Activated T-helper 1 cell treated with Interleukin-2 at 50 U/mL for 16 hours (primary cell): ENCODE results near the gene POU2F2.

Experiments
- DNase-seq: peaks from one replicate; pipeline ENCODE4 v3.0.0-alpha.2; 2020; ENCODE audit warnings: low read depth

Gene POU2F2

GRCh38 chr19:42125536-42125935, 6.7 kb downstream of the POU2F2 start:
- DNase-seq, result no peak

DNA sequence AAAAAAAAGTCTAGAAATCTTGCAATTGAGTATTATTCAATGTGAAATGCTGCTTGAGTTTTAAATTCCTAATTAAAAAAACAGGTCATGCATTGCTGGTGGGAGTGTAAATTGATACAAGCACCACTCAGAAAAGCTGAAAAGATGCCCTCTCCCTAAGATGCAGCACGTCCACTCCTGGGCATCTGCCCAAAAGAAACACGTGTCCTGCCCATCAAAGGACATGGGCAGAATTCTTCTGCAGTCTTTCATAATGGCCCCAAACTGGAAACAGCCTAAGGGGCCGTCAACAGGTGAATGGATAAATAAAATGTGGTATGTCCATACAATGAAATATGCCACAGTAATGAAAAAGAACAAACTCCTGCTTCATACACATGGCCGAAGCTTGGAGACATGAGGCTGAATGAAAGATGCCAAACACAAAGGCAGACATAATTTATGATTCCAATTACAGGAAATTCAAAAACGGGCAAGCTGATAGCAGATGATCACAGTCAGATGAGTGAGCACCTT, 7.8 kb downstream of the POU2F2 start:
- no peak for DNase-seq

GRCh38 chr19:42123765-42124164, 8.5 kb downstream of the POU2F2 start:
- DNase-seq, result no peak

GRCh38 chr19:42122691-42123607, 9.3 kb downstream of the POU2F2 start:
- DNase-seq, result no peak

GRCh38 chr19:42121656-42122069, 10.6 kb downstream of the POU2F2 start:
- DNase-seq, result peak; percentile 71

DNA sequence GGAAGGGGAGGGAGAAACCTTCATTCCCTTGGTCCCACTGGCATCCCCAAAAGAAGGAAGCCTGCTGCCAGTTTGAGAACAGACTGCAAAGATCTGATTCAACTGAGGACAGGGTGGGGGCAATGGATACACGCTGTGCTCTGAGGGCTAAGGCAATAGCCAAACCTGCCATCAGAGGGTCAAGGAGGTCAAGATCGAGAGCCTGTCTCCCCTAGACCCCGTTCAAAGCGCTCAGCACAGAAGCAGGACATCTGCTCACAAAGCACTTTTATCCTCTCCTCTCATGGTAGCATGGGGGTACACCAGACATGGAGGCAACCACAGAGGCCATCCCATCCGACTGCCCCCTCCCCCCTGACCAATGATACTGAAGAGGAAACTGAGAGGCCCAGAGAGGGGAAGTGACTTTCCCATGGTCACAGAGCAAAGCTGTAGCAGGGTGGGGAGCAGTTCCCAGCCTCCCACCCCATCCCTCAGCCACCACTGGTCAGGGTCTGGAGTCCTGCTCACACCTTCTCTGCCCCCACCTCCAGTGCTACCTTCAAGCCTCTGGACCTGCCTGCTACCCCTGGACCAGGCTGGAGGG, 11.1 kb downstream of the POU2F2 start:
- DNase-seq, result no peak

DNA sequence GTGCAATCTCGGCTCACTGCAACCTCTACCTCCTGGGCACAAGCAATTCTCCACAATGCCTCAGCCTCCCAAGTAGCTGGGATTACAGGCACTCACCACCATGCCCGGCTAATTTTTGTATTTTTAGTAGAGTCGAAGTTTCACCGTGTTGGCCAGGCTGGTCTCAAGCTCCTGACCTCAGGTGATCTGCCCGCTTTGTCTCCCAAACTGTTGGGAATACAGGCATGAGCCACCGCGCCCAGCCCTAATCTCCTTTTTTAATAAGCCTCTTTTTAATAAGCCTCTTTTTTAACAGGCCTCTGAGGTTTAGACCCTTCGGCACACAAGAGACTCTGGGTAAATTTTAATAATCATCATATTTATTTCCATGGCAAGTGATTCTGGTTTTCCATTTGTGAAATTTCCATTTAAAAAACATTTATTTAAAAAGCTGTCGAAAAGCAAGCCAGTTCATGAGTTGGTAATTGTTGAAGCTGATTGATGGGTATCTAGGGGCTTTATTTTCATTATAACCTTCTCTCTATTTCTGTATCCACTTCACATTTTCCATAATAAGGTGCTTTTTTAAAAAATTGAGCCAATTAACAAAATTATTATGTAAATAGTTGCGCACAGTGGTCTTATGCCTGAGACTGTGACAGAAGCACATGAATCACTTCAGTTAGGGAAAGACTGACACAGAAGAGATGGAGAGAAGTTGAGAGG, 11.8 kb downstream of the POU2F2 start:
- no peak for DNase-seq

DNA sequence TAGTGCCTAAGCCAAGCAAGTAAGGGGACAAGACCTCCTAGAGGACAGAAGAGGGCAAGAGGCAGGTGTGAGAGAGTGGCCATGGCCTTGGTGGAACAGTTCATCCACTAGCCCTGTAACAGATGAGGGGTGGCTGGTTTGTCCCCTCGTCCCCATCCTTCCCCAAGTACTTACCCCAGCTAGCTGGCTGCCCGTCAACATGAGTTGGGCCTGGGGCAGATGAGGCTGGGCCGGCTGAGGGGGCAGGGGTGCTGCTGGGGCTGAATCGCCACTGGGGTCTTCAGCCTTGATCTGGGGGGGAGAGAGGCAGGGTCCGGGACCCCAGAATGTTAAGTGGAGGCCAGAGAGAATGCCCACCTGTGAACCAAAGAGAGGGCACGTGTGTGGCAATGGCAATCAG, 15.2 kb downstream of the POU2F2 start:
- DNase-seq, result no peak

- no peak for DNase-seq
These were observed 15.8 kb downstream of the POU2F2 start for GRCh38 chr19:42116308-42117075.

- no peak for DNase-seq
These were observed 16.5 kb downstream of the POU2F2 start for GRCh38 chr19:42115705-42116104.

DNA sequence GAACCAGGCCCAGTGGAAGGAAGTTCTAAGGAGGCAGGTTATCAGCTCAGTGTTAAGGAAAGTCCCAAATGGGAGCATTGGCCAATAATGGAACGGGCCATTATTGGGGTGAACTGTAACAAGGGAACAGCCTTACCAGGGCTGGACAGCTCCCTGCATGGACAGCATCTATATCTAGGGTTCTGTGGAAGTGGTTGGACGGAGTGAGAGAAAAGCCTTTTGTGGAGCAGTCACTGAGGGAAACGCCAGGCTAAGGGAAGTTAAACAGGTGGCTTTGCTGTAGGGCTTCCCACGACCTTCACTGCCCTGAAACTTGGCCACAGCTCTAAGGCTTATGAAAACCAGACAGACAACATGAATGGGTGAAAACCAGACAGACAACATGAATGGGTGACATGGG, 17.0 kb downstream of the POU2F2 start:
- DNase-seq, result no peak

DNA sequence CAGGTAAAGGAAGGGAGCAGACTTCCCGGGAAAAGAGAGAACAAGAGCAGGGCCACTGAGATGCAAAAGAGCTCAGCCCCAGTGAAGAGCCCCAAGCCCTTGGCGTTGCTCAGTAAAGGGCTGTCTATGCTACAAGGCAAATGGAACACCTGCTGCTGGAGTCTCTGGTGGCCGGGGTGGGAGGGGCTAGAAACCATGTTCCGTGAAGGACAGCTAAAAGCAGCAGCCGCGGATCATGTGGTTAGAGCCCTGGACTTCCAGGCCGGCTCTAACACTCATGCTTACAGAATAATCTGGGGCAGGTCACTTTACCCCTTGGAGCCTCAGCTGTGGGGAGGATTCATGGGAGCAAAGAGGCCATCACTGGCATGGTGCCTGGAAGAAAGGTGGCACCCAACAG, 17.8 kb downstream of the POU2F2 start:
- DNase-seq, result no peak

DNA sequence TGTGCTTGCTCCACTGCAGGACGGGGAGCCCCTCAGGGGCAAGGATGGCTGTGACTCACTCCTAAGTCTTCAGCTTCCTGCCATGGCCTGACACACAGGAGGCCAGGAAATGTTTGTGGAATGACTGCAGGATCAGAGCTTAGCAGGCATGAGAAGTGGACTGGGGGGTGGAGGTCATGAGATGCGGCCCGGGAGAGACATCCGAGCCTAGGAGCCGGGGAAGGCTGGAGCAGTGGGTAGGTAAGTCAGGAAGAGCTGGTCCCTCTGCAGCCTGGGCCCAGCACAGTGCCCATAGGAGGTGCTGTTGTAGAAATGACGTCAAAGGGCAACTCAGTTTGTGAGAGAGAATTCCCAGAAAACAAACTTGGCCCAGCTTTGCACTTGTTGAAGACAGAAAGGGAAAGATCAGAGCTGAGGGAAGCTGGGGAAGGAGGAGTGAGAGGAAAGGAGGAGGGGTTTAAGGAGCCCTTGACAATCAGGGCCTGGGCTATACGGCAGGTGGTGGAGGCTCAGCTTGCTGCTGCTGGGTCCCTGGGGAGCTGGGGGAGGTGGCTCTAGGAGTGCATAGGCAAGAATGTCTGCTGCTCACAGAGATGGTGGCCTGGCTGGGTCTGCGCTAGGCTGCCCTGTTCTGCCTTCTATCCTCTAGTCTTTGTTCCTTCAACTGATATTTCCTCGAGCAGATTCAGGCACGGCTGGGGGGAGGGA, 18.5 kb downstream of the POU2F2 start:
- DNase-seq, result no peak

- no peak for DNase-seq
These were observed 20.4 kb downstream of the POU2F2 start for GRCh38 chr19:42111811-42112210.

DNA sequence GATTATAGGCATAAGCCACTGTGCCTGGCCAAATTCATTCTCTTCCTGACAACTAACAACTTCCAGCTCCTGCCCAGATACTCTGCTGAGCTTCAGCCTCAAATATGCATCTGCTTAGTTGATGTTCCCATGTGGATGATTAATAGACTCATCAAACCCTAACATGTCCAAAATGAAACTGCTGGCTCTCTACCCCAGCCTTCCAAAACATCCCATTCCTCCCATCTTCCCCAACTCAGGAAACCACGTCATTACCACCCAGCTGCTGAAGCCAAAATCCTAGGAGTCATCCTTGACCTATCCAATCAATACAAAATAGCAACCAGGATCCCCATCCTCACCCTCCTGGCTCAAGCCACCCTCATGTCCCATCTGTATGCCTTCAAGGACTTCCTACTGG, 20.9 kb downstream of the POU2F2 start:
- no peak for DNase-seq

DNA sequence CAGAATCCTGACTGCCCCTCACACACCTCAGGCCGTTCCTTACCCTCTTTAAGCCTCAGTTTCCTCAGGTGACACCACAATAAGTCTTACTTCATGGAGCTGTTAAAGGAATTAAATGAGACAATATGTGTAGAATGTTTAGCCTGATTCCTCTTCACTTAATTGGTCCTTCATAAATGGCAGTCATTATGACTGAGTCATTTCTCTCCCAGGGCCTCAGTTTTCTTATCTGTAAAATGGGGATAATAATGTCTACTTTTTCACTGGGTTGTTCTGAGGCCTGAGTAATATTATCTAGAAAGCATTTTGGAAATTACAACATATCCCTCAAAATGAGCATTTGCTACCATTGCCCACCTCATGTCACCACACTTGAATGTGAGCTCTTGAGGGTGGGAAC, 21.6 kb downstream of the POU2F2 start:
- DNase-seq, result no peak

DNA sequence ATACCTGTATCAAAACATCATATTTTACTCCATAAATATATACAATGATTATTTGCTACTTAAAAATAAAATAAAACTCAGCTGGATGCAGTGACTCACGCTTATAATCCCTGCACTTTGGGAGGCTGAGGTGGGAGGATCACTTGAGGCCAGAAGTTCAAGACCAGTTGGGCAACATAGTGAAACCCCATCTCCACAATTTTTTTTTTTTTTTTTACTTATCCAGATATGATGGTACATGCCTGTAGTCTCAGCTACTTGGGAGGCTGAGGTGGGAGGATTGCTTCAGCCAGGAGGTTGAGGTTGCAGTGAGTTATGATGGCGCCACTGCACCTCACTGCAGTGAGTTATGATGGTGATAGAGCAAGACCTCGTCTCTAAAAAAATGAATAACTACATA, 22.4 kb downstream of the POU2F2 start:
- DNase-seq, result no peak

GRCh38 chr19:42108527-42109389, 23.5 kb downstream of the POU2F2 start:
- DNase-seq, result peak; percentile 79

GRCh38 chr19:42105368-42105767, 26.9 kb downstream of the POU2F2 start:
- DNase-seq, result no peak

DNA sequence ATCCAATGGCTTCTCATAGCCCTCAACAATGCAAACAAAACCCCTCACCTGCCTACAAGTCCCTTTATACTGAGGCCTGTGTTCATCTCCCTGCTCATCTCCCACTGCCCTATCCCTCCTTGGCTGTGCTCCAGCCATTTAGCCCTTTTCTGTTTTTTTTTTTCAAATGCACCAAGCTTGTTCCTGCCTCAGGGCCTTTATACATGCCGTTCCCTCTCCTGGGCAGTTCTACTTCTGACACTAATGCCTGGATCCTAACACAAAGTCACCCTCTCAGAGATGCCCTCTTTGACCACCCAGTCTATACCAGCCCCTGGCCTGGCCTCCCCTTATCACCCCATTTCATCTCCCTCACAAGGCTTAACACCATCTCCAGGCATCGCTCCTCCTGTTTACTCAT, 29.4 kb downstream of the POU2F2 start:
- no peak for DNase-seq
